ENCODE measurements around the gene C10orf143. TPM values are rescaled to one million over a fixed set of nuclear protein-coding genes. Genes with fewer than 3 reads are reported as not detected.

Gene C10orf143
- total and polyA plus RNA-seq, 2 experiments from 2014 or later = 0.21 to 3.7 TPM

- no peaks in the 10 kb centered on the region for H3K27me3 ChIP-seq (ENCODE audit: insufficient read depth)
These were observed 68.9 kb downstream of the C10orf143 start for GRCh38 chr10:130041451-130042371.

More at GRCh38 chr10:130041451-130042371, 68.9 kb downstream of the C10orf143 start:
- Histone ChIP-seq H3K27ac (ENCODE audit: low read depth) (no peak overlapping the region), H3K79me2 (replicated peaks; ENCODE audit: insufficient read depth) (no peaks in the 10 kb centered on the region), H3K36me3 (ENCODE audit: insufficient read depth) (no peaks in the 10 kb centered on the region), H3K9me2 (ENCODE audit: insufficient read depth) (no peaks in the 10 kb centered on the region), H3K4me1 (ENCODE audit: insufficient read depth) (peaks cover 9% of the 10 kb centered on the region), H3K4me3 (no peak overlapping the region), H3F3A (replicated peaks; ENCODE audit: low read depth) (no peaks in the 10 kb centered on the region), H2AFZ (no peak overlapping the region), H4K20me1 (replicated peaks; ENCODE audit: insufficient read depth) (no peaks in the 10 kb centered on the region), H3K4me2 (no peak overlapping the region)
- Mint-ChIP-seq H3K36me3 (ENCODE audit: low read depth) (no peaks in the 10 kb centered on the region), H3K4me3 (no peak overlapping the region), H3K9me3 (no peaks in the 10 kb centered on the region; the same call in 2 of the 3 replicates), H3K4me1 (peaks cover 20% of the 10 kb centered on the region), H3K27ac (no peak overlapping the region), H3K27me3 (ENCODE audit: insufficient read depth, low read depth, poor library complexity) (peaks cover 14% of the 10 kb centered on the region)
- no peak for DNase-seq (ENCODE audit: low spot score)
- no peak for TF ChIP-seq EZH2phosphoT487 (IDR thresholded peaks at IDR 0.05; ENCODE audit: unreplicated experiment)
- TF ChIP-seq, protein P1, sequence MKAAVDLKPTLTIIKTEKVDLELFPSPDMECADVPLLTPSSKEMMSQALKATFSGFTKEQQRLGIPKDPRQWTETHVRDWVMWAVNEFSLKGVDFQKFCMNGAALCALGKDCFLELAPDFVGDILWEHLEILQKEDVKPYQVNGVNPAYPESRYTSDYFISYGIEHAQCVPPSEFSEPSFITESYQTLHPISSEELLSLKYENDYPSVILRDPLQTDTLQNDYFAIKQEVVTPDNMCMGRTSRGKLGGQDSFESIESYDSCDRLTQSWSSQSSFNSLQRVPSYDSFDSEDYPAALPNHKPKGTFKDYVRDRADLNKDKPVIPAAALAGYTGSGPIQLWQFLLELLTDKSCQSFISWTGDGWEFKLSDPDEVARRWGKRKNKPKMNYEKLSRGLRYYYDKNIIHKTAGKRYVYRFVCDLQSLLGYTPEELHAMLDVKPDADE (IDR thresholded peaks at IDR 0.05) = no peak
- no peak for TF ChIP-seq ZNF462 (CRISPR knock-in tag; IDR thresholded peaks at IDR 0.05)
- no peak for TF ChIP-seq POLR2AphosphoS5 (IDR thresholded peaks at IDR 0.05; ENCODE audit: low read depth)
- no peak for TF ChIP-seq ZNF331 (CRISPR knock-in tag; IDR thresholded peaks at IDR 0.05; ENCODE audit: low read depth)
- no peak for TF ChIP-seq NANOG (IDR thresholded peaks at IDR 0.05; ENCODE audit: borderline replicate concordance)
- TF ChIP-seq, protein P2, sequence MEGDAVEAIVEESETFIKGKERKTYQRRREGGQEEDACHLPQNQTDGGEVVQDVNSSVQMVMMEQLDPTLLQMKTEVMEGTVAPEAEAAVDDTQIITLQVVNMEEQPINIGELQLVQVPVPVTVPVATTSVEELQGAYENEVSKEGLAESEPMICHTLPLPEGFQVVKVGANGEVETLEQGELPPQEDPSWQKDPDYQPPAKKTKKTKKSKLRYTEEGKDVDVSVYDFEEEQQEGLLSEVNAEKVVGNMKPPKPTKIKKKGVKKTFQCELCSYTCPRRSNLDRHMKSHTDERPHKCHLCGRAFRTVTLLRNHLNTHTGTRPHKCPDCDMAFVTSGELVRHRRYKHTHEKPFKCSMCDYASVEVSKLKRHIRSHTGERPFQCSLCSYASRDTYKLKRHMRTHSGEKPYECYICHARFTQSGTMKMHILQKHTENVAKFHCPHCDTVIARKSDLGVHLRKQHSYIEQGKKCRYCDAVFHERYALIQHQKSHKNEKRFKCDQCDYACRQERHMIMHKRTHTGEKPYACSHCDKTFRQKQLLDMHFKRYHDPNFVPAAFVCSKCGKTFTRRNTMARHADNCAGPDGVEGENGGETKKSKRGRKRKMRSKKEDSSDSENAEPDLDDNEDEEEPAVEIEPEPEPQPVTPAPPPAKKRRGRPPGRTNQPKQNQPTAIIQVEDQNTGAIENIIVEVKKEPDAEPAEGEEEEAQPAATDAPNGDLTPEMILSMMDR (conservative IDR thresholded peaks at IDR 0.05; ENCODE audit: low read depth in 2 of 2) = no peak
- TF ChIP-seq, protein P3, sequence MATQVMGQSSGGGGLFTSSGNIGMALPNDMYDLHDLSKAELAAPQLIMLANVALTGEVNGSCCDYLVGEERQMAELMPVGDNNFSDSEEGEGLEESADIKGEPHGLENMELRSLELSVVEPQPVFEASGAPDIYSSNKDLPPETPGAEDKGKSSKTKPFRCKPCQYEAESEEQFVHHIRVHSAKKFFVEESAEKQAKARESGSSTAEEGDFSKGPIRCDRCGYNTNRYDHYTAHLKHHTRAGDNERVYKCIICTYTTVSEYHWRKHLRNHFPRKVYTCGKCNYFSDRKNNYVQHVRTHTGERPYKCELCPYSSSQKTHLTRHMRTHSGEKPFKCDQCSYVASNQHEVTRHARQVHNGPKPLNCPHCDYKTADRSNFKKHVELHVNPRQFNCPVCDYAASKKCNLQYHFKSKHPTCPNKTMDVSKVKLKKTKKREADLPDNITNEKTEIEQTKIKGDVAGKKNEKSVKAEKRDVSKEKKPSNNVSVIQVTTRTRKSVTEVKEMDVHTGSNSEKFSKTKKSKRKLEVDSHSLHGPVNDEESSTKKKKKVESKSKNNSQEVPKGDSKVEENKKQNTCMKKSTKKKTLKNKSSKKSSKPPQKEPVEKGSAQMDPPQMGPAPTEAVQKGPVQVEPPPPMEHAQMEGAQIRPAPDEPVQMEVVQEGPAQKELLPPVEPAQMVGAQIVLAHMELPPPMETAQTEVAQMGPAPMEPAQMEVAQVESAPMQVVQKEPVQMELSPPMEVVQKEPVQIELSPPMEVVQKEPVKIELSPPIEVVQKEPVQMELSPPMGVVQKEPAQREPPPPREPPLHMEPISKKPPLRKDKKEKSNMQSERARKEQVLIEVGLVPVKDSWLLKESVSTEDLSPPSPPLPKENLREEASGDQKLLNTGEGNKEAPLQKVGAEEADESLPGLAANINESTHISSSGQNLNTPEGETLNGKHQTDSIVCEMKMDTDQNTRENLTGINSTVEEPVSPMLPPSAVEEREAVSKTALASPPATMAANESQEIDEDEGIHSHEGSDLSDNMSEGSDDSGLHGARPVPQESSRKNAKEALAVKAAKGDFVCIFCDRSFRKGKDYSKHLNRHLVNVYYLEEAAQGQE (IDR thresholded peaks at IDR 0.05; ENCODE audit: unreplicated experiment) = no peak
- TF ChIP-seq ZNF114 (CRISPR knock-in tag; IDR thresholded peaks at IDR 0.05) = no peak
- TF ChIP-seq STAT1 (IDR thresholded peaks at IDR 0.05; ENCODE audit: unreplicated experiment) = no peak
- no peak for TF ChIP-seq JUNB (IDR thresholded peaks at IDR 0.05; ENCODE audit: unreplicated experiment)
- TF ChIP-seq EZH2 (IDR thresholded peaks at IDR 0.05; ENCODE audit: low read depth, unreplicated experiment) = no peak
- TF ChIP-seq CREB1 (CRISPR knock-in tag; IDR thresholded peaks at IDR 0.05; ENCODE audit: low read depth) = no peak
- ATAC-seq = no peak

Measured in GM23338 (cell line).